NCI-H1417 treated with DMSO at 0.1 percent for 48 hours (cell line): ENCODE measurements around the gene ASAP3.
"Not testable (repeated sequence)": the region's sequence is repeated elsewhere in the genome, so short reads cannot be mapped to it uniquely, and the experiment has no call there.

Source experiments
- DNase-seq: peaks from one replicate; lab custom pipeline; 2025; lab: John Stamatoyannopoulos, UW

ASAP3 gene

DNA sequence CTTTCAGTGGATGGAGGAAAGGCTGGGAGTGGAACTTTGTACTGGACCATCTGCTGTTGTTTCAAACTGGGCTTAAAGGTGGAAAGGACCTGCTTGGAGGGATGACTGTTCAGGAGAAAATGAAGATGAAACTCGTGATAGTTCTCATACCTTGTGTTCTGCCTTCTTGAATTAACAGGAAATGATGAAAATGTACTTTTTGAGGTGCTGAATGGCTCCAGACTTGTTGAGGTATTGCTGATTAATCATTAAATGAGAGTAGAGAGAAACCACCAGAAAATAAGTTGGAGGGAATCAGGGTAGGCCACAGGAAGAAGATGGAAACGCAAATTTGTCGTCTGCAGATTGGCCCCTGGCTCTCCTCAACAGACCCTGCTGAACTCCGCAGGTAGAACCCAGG, 88.1 kb downstream of the ASAP3 start:
- no peak for DNase-seq

DNA sequence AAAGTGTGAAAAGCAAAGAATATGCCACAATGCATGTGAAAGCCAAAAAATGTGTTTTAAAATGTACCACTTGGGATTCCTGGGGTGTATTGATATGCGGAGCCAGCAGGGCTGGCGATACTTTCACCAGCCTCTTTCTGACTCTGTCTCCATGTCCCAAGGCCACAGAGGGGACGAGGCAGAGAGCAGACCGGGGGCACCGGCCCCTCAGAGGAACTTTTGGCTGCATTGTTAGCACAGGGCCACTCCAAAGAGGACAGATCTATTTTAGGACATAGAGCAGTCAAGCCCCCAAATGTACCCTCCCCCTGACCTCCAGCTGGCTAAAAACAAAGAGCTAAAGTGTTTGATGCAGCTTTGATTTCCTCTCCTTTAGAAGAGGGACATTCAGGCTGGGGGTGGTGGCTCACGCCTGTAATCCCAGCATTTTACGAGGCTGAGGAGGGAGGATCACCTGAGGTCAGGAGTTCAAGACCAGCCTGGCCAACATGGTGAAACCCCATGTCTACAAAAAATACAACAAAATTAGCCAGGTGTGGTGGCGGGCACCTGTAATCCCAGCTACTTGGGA, 88.7 kb downstream of the ASAP3 start:
- DNase-seq, result no peak

DNA sequence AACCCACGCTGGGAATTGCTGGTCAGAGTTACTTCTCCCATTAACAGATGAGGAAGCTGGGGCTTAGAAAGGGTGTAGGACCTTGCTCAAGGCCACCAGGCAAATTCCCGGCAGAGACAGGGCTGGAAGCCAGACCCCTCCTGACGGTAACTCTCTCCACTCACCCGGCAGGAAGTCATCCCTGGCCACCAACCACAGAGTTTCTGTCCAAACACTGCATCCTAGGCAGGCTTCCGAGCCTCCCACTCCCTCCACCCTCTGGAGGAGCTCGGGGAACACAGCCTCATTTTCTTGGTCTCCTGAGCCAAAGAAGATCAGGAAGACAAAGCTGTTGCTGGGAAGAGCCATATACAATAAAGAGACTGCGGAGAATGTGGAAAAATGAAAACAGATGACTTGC, 89.3 kb downstream of the ASAP3 start:
- no peak for DNase-seq

DNA sequence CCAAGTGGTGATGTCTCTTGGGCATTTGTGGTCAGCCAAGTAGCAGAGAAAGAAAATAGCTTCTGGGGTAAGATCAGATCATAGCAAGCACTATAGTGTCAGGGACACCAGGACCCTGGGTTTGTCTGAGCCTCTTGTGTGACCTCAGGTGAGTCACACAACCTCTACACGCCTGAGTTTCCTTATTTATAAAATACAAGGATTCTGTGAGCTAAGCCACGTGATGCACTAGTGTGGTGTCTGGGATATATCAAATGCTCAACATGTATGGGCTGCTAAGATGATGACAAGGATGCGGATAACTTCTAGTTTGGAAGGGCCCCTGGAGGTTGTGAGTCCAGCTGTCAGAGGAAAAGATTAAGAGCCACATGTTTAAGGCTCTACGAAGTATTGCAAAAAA, 89.8 kb downstream of the ASAP3 start:
- DNase-seq, result no peak

DNA sequence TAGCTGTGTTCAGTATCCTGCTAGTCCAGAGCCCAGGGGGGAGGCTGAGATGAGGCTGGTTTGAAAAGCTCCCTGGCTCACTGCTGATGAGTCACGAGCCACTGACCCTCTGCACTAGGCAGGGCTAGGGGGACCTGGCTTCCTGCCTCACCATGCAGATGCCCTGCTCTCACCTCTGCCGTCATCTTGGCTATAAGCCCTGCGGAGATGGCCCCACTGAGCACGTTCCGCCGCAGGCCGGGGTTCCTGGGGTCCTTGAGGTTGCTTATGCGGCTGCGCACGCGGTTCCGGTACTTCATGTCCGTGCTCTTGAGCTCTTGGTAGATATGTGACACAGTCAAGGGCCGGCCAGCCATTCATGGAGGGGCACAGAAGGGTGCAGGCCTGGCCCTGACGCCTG, 90.3 kb downstream of the ASAP3 start:
- DNase-seq, result no peak

DNA sequence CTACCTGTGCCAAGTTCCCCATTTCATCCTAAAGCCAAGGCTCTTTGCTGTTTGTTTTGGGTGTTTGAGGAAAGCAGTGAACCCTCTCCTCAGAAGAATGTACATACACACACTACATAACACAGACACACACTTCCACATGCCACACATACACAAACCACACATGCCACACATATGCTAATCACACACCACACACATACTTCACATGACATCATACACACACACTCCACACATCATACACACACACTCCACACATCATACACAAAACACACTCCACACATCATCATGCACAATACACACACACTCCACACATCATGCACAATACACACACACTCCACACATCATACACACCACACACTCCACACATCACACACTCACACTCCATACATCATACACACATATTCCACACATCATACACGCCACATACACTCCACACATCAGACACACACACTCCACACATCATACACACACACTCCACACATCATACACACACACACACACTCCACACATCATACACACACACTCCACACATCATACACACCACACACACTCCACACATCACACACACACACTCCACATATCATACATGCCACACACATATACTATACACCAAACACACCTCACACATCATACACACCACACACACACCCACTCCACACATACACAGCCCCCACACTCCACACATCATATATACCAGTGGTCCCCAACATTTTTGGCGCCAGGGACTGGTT, 91.7 kb downstream of the ASAP3 start:
- no peak for DNase-seq

DNA sequence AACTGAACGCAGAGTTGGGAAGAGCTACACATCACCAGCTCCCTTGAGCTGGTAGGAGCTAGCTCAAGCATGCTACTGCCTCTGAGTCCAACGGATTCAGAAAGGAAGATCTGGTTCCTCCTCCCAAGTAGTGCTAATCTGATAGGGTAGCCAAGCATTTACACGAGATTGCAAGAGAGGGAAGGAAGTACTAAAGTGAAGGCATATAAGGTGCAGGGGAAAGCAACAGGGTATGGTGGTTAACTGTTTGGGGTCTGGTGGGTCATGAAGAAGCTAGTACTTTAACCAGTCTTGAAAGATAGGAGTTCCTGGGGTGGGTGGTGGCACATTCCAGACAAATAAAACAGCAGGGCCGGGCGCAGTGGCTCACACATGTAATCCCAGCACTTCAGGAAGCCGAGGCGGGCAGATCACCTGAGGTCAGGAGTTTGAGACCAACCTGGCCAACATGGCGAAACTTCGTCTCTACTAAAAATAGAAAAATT, 94.1 kb downstream of the ASAP3 start:
- DNase-seq, result no peak

DNA sequence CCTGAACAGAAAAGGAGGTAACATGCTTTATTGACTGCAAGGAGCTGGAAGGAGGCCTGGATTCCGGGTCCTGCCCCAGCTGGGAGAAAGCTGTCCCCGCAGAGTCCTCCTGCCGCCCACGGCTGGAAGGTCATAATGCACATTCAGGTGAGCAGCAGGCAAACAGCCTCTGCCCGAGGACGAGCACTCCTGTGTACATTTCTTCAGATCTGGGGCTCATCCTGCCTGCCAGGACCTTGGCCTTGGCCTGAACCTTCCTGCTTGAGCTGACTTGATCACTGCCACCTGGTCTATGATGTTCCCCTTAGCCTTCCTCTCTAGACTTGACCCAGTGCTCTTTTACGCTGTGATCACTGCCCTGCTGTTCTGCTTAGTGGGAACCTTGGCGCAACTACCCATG, 96.5 kb downstream of the ASAP3 start:
- no peak for DNase-seq

DNA sequence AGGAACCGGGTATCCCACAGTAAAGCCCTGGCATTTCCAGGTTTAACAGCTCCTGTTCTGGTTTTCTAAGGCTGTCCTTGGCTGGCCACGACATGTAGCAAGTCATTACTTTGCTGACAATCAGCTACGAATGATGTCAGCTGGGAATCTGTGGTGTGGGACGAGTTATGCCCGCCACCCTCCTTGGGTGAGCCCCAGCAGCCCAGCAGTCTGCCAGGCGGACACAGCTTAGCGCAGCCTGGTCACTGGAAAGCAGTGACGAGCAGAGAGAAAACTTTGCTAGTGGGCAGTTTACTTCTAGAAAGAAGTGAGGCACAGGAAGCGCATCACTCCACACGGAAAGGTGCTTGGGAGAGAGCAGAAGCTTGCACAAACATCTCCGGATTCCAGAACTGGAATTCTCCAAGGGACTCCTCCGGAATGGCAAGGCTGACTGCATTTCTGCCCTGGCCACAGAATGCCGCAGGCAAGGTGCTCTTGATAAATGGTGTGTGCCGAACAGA, 98.8 kb downstream of the ASAP3 start:
- no peak for DNase-seq

DNA sequence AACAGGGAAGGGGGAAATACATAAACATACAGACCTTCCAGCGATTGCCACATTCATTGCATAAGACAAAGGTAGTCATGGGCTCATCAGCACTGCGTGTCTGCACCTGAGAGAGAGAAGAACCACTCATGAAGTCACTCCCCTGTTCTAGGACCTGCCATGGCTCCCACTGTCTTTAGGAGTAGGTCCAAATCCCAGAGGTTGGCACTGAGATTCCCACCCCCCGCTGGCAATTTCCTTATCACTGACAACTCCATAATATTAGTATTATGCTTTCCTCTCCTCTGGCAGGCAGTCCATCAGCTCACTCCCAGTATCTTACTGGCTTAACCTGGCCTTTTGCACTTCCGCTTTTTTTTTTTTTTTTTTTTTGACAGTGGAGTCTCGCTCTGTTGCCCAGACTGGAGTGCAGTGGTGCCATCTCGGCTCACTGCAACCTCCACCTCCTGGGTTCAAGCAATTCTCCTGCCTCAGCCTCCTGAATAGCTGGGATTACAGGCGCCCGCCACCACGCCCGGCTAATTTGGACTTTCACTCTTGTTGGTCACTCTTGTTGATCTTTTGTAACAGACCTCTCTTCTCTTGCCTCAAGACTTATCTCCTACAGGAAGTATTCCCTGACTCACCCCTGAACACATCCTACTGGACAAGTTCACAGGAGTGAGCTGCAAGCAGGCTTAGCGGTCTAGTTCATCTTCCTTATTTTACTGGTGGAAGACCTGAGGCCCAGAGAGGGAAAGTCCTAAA, 99.5 kb downstream of the ASAP3 start:
- DNase-seq, result no peak

DNA sequence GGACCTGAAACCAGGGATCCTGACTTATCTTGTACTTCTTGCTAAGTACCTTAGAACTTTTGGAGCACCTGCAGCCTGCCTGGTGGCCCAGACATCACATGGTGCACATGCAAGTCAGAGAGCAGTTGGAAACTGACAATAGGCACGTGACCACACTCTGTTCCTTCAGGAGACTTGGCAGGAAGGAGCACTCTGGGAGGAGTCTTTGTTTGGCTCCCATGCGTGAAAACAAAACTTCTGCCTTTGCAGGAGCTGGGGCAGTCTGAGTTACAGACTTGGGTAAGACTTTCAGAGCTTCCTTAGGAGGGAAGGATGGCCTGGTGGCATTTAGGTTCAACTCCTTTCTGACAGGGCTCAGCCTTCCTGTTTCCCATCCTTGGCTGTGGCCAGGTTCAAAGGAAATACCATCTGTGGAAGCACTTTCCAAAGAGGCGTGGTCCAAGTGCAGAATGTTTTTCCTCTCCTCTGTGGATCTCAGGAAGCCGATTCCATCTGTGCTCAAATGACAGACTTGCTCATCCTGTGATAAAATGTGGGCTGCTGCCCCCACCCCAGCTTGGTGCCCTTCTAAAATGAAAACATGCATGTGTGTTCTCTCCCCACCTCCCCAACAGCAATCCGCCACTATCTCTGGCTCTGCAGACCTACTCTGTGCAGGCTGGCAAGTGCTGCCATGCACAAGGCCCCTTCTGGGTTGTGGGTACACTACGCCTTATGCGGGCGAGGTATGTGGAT, 100.2 kb downstream of the ASAP3 start:
- no peak for DNase-seq

DNA sequence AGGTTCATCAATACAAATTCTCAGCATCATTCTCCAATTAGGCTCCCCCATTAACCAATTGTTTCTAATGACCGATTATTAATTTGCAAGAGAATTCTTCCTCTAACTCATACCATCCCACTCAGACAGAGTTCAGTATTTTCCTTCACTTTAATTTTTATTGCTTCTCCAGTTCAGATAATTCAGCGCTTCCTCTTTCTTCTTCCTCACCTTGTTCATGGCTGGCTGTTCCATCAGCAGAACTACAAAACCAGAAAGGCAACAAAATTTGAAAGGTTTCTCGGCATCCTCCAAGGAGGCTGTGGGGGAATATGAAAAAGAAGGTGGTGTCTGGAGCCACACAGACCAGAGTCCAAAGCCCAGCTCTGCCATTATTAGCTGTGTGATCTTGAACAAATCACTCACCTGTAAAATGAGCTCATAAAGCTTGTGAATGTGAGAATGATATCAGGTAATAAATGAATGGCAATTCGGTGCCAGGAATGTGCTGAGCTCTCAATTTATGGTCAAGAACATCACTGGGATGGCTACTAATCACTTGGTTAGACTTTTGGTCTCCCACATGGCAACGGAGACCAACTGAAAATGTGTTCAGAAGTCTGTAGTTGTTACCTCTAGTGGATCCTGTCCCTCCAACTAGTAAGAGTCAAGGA, 102.6 kb downstream of the ASAP3 start:
- no peak for DNase-seq

DNA sequence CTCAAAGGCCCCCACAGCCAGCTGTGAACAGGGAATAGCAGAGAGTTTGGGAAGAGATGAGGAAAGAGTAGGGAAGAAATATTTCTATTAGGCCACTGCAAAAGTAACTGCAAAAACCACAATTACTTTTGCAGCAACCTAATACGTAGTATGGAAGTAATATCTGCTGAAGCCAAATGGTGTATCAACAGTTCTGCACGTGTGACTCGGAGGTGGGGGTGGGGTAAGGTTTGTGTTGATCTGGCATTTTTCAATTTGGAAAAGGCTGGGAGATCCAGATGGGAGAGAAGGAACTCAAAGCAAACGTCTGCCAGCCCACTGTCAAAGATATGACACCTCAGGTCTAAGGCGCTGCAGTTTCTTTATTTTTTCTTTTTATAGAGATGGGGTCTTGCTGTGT, 103.3 kb downstream of the ASAP3 start:
- no peak for DNase-seq

DNA sequence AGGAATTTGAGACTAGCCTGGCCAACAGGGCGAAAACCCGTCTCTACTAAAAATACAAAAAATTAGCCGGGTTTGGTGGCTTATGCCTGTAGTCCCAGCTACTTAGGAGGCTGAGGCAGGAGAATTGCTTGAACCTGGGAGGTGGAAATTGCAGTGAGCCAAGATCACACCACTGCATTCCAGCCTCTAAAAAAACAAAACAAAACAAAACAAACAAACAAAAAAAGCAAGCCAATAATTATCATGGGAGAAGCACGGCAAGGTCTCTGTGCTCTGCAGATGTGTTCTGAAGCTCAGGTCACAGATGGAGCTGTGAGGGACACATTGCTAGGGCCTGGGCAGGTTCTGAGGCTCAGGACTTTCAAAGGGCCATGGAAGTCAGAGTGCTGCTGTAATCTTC, 103.7 kb downstream of the ASAP3 start:
- DNase-seq, result not testable (repeated sequence)
